ENCODE data around the gene MATN1.

- TF ChIP-seq POLR2A (IDR thresholded peaks at IDR 0.05; ENCODE audit: low read length): no peak
- no peak for TF ChIP-seq GATA1 (IDR thresholded peaks at IDR 0.05; ENCODE audit: low read depth, low read length)
These were observed 10.7 kb upstream of the MATN1 start for GRCh38 chr1:30734106-30734505.
